Glomerular endothelial cell (primary cell): ENCODE measurements around the gene HRH1. TPM values are rescaled to one million over a fixed set of nuclear protein-coding genes. Genes with fewer than 3 reads are reported as not detected.
"Not testable (repeated sequence)": the region's sequence is repeated elsewhere in the genome, so short reads cannot be mapped to it uniquely, and the experiment has no call there.

ENCODE experiments used
- DNase-seq: peaks from one replicate; pipeline ENCODE4 v3.0.0-alpha.2; 2011; ENCODE audit warnings: low read depth, low spot score; ENCODE audit errors: extremely low read depth
- total RNA-seq: library from RNA; depleted of rRNA; stranded (reverse); fragments of >200 nt; gene quantifications from 2 replicates; pipeline ENCODE4 v1.2.3, GENCODE V29; 2015

HRH1 gene
- total RNA-seq, 1 donor from 2014 or later, result 23.5 TPM

- DNase-seq, result no peak
Observed at GRCh38 chr3:11140030-11140712, 14.1 kb upstream of the HRH1 start.

- DNase-seq, result no peak
Observed at GRCh38 chr3:11140713-11141104, 13.6 kb upstream of the HRH1 start.

GRCh38 chr3:11143476-11143875 lies 10.8 kb upstream of the HRH1 start:
- no peak for DNase-seq

- no peak for DNase-seq
Observed at GRCh38 chr3:11144996-11145395, 9.3 kb upstream of the HRH1 start.

- DNase-seq, result peak; percentile 52
Observed at GRCh38 chr3:11145888-11146287, 8.4 kb upstream of the HRH1 start.

- DNase-seq, result no peak
Observed at GRCh38 chr3:11146773-11147660, 7.3 kb upstream of the HRH1 start.

- no peak for DNase-seq
Observed at GRCh38 chr3:11150256-11150655, 4.0 kb upstream of the HRH1 start.

- no peak for DNase-seq
Observed at GRCh38 chr3:11152301-11152700, 2.0 kb upstream of the HRH1 start.

- DNase-seq, result no peak
Observed at GRCh38 chr3:11154953-11155325, 646 bp downstream of the HRH1 start.

GRCh38 chr3:11155341-11156025 lies 1.2 kb downstream of the HRH1 start:
- DNase-seq, result peak; percentile 47

GRCh38 chr3:11156026-11156410 lies 1.7 kb downstream of the HRH1 start:
- no peak for DNase-seq

GRCh38 chr3:11157421-11157820 lies 3.1 kb downstream of the HRH1 start:
- no peak for DNase-seq

- no peak for DNase-seq
Observed at GRCh38 chr3:11159421-11159904, 5.2 kb downstream of the HRH1 start.

- no peak for DNase-seq
Observed at GRCh38 chr3:11161666-11162065, 7.4 kb downstream of the HRH1 start.

GRCh38 chr3:11162401-11163345 lies 8.4 kb downstream of the HRH1 start:
- no peak for DNase-seq

GRCh38 chr3:11164607-11165006 lies 10.3 kb downstream of the HRH1 start:
- DNase-seq, result no peak

- no peak for DNase-seq
Observed at GRCh38 chr3:11165476-11165875, 11.2 kb downstream of the HRH1 start.

- not testable (repeated sequence) for DNase-seq
Observed at GRCh38 chr3:11166807-11167400, 12.6 kb downstream of the HRH1 start.

GRCh38 chr3:11167590-11167989 lies 13.3 kb downstream of the HRH1 start:
- DNase-seq, result no peak

- no peak for DNase-seq
Observed at GRCh38 chr3:11168406-11168805, 14.1 kb downstream of the HRH1 start.
